NCI-H1417 (cell line): ENCODE measurements around the gene ELMO1.

ENCODE experiments used
- DNase-seq, 3 experiments: peaks; one replicate each; lab custom pipeline; 2025; lab: John Stamatoyannopoulos, UW

The ELMO1 gene

GRCh38 chr7:37448636-37449361 is at the start of gene ELMO1:
Gene ELMO1, minus strand, starts transcription at chr7:37448864. Its CDS starts 106,174 bp downstream, at chr7:37342690.
- DNase-seq = peak in 2 of 3 experiments; percentile 18 to 57

GRCh38 chr7:37497576-37497975 is 48.9 kb upstream of the ELMO1 start:
- DNase-seq = peak in 1 of 3 experiments; percentile 24

GRCh38 chr7:37495574-37496184 is 47.0 kb upstream of the ELMO1 start:
- peak in 2 of 3 experiments; percentile 28 to 47 for DNase-seq

GRCh38 chr7:37494926-37495325 is 46.3 kb upstream of the ELMO1 start:
- DNase-seq = no peak

GRCh38 chr7:37493810-37494209 is 45.1 kb upstream of the ELMO1 start:
- DNase-seq = no peak

GRCh38 chr7:37493123-37493522 is 44.5 kb upstream of the ELMO1 start:
- no peak for DNase-seq

GRCh38 chr7:37491919-37492694 is 43.4 kb upstream of the ELMO1 start:
- DNase-seq = no peak

GRCh38 chr7:37489703-37490102 is 41.0 kb upstream of the ELMO1 start:
- no peak for DNase-seq

GRCh38 chr7:37488163-37488764 is 39.6 kb upstream of the ELMO1 start:
- DNase-seq = no peak

GRCh38 chr7:37484426-37485073 is 35.9 kb upstream of the ELMO1 start:
- no peak for DNase-seq

GRCh38 chr7:37483627-37484026 is 35.0 kb upstream of the ELMO1 start:
- DNase-seq = no peak

- DNase-seq = no peak
Observed at GRCh38 chr7:37482953-37483352, 34.3 kb upstream of the ELMO1 start.

- no peak for DNase-seq
Observed at GRCh38 chr7:37482505-37482904, 33.8 kb upstream of the ELMO1 start.

- DNase-seq = no peak
Observed at GRCh38 chr7:37481722-37482288, 33.1 kb upstream of the ELMO1 start.

GRCh38 chr7:37481154-37481553 is 32.5 kb upstream of the ELMO1 start:
- DNase-seq = no peak

- DNase-seq = no peak
Observed at GRCh38 chr7:37480041-37481031, 31.7 kb upstream of the ELMO1 start.

- DNase-seq = no peak
Observed at GRCh38 chr7:37476881-37477450, 28.3 kb upstream of the ELMO1 start.

- no peak for DNase-seq
Observed at GRCh38 chr7:37476428-37476827, 27.8 kb upstream of the ELMO1 start.

- no peak for DNase-seq
Observed at GRCh38 chr7:37475646-37476045, 27.0 kb upstream of the ELMO1 start.

GRCh38 chr7:37471619-37472018 is 23.0 kb upstream of the ELMO1 start:
- no peak for DNase-seq
